Smooth muscle cell (in vitro differentiated cells): ENCODE results near the gene KNSTRN. TPM values are rescaled to one million over a fixed set of nuclear protein-coding genes. Genes with fewer than 3 reads are reported as not detected.

Source experiments
- DNase-seq: peaks from one replicate; lab custom pipeline; 2025; ENCODE audit not compliant: unreplicated experiment; lab: John Stamatoyannopoulos, UW
- H2AFZ ChIP-seq: fragments of 200-600 bp; sonication (generic); 2 replicates; pipeline ENCODE4 v1.6.0; 2016; ENCODE audit warnings: antibody characterized with exemption, low read depth, mild to moderate bottlenecking
- H3F3A ChIP-seq: fragments of 200-600 bp; sonication (generic); 2 replicates; pipeline ENCODE4 v1.6.0; 2017; ENCODE audit warnings: antibody characterized with exemption, low read depth
- H3K27ac ChIP-seq: fragments of 200-600 bp; sonication (generic); 2 replicates; pipeline ENCODE4 v1.5.1; 2016; ENCODE audit warnings: low read depth, mild to moderate bottlenecking
- H3K27me3 ChIP-seq: fragments of 200-600 bp; sonication (generic); 2 replicates; pipeline ENCODE4 v1.6.1; 2016; ENCODE audit warnings: low read depth, mild to moderate bottlenecking
- H3K36me3 ChIP-seq: fragments of 200-600 bp; sonication (generic); 2 replicates; pipeline ENCODE4 v1.5.1; 2016; ENCODE audit warnings: low read depth
- H3K4me1 ChIP-seq: fragments of 200-600 bp; sonication (generic); 2 replicates; pipeline ENCODE4 v1.5.1; 2016; ENCODE audit warnings: low read depth
- H3K4me2 ChIP-seq: fragments of 200-600 bp; sonication (generic); 2 replicates; pipeline ENCODE4 v1.6.0; 2016; ENCODE audit warnings: mild to moderate bottlenecking
- H3K4me3 ChIP-seq: fragments of 200-600 bp; sonication (generic); 2 replicates; pipeline ENCODE4 v1.5.1; 2016; ENCODE audit warnings: mild to moderate bottlenecking
- H3K79me2 ChIP-seq: fragments of 200-600 bp; sonication (generic); 2 replicates; pipeline ENCODE4 v1.6.0; 2016; ENCODE audit warnings: low read depth, mild to moderate bottlenecking
- H3K9ac ChIP-seq: fragments of 200-600 bp; sonication (generic); 2 replicates; pipeline ENCODE4 v1.6.0; 2016; ENCODE audit warnings: low read depth
- H3K9me3 ChIP-seq: fragments of 200-600 bp; sonication (generic); replicated peaks from 2 replicates; pipeline ENCODE4 v1.5.1; 2016; ENCODE audit warnings: low read depth
- H4K20me1 ChIP-seq: fragments of 200-600 bp; sonication (generic); 2 replicates; pipeline ENCODE4 v1.6.0; 2016; ENCODE audit warnings: low read depth
- CTCF ChIP-seq: fragments of 200-600 bp; sonication (generic); IDR thresholded peaks from 2 replicates; pipeline ENCODE4 v1.5.1; 2017; ENCODE audit warnings: borderline replicate concordance, mild to moderate bottlenecking, antibody characterized with exemption; ENCODE audit not compliant: insufficient read depth, poor library complexity, severe bottlenecking
- WGBS: methylation state at CpG from one replicate; pipeline ENCODE4 v1.1.7; 2016; ENCODE audit warnings: low lambda C conversion rate; 5-methylcytosine and 5-hydroxymethylcytosine counted together
- polyA plus RNA-seq: library from polyadenylated mRNA; unstranded; fragments of >200 nt; fragmentation: Nextera tagmentation; extraction: Ambion mirVana; gene quantifications from 2 replicates; pipeline ENCODE4 v1.2.1, GENCODE V29; 2016
- total RNA-seq: library from RNA; depleted of rRNA; stranded (reverse); fragments of >200 nt; gene quantifications from 2 replicates; pipeline ENCODE4 v1.2.3, GENCODE V29; 2014

Gene KNSTRN
- total and polyA plus RNA-seq, 2 experiments from 2014 or later, result 17.3 to 27.0 TPM

GRCh38 chr15:40389824-40390595, 7.5 kb downstream of the KNSTRN start:
- DNase-seq, result no peak
- Histone ChIP-seq H2AFZ (no peak overlapping the region), H3K4me3 (no peak overlapping the region), H3K79me2 (peaks cover 2% of the 10 kb centered on the region), H4K20me1 (no peaks in the 10 kb centered on the region), H3K27me3 (no peaks in the 10 kb centered on the region), H3K27ac (no peak overlapping the region), H3K9ac (no peak overlapping the region), H3K4me2 (no peak overlapping the region), H3F3A (no peaks in the 10 kb centered on the region), H3K4me1 (no peaks in the 10 kb centered on the region), H3K9me3 (no peaks in the 10 kb centered on the region), H3K36me3 (peaks cover 9% of the 10 kb centered on the region)
- no peak for TF ChIP-seq CTCF
- WGBS, result 100% methylated on average over 2 of the region's 2 CpGs

GRCh38 chr15:40392986-40393948, 10.7 kb downstream of the KNSTRN start:
- Histone ChIP-seq H3F3A (no peaks in the 10 kb centered on the region), H3K36me3 (peaks cover 2% of the 10 kb centered on the region), H3K27me3 (no peaks in the 10 kb centered on the region), H3K4me3 (no peak overlapping the region), H3K4me2 (no peak overlapping the region), H3K4me1 (no peaks in the 10 kb centered on the region), H3K9me3 (no peaks in the 10 kb centered on the region), H2AFZ (no peak overlapping the region), H3K79me2 (no peaks in the 10 kb centered on the region), H4K20me1 (no peaks in the 10 kb centered on the region), H3K27ac (no peak overlapping the region), H3K9ac (no peak overlapping the region)
- DNase-seq, result no peak
- 97% methylated on average over 4 of the region's 4 CpGs for WGBS
- no peak for TF ChIP-seq CTCF

GRCh38 chr15:40397688-40398412, 15.3 kb downstream of the KNSTRN start:
- Histone ChIP-seq H3K79me2 (no peaks in the 10 kb centered on the region), H3K4me2 (no peak overlapping the region), H3K4me1 (no peaks in the 10 kb centered on the region), H2AFZ (no peak overlapping the region), H3K4me3 (no peak overlapping the region), H3K9me3 (no peaks in the 10 kb centered on the region), H3K36me3 (no peaks in the 10 kb centered on the region), H3K27me3 (no peaks in the 10 kb centered on the region), H3K9ac (no peak overlapping the region), H3F3A (no peaks in the 10 kb centered on the region), H4K20me1 (no peaks in the 10 kb centered on the region), H3K27ac (no peak overlapping the region)
- DNase-seq, result no peak
- WGBS, result 94% methylated on average over 8 of the region's 8 CpGs
- no peak for TF ChIP-seq CTCF
